Airway epithelial cell (primary cell): ENCODE data around the gene LRRC58. TPM values are rescaled to one million over a fixed set of nuclear protein-coding genes. Genes with fewer than 3 reads are reported as not detected.

Experiments used
- total RNA-seq: library from RNA; depleted of rRNA; stranded (reverse); fragments of >200 nt; gene quantifications from 2 replicates; pipeline ENCODE4 v1.2.3, GENCODE V29; 2015

The LRRC58 gene
- total RNA-seq, result 22.5 and 22.9 TPM in 2 replicates

DNA sequence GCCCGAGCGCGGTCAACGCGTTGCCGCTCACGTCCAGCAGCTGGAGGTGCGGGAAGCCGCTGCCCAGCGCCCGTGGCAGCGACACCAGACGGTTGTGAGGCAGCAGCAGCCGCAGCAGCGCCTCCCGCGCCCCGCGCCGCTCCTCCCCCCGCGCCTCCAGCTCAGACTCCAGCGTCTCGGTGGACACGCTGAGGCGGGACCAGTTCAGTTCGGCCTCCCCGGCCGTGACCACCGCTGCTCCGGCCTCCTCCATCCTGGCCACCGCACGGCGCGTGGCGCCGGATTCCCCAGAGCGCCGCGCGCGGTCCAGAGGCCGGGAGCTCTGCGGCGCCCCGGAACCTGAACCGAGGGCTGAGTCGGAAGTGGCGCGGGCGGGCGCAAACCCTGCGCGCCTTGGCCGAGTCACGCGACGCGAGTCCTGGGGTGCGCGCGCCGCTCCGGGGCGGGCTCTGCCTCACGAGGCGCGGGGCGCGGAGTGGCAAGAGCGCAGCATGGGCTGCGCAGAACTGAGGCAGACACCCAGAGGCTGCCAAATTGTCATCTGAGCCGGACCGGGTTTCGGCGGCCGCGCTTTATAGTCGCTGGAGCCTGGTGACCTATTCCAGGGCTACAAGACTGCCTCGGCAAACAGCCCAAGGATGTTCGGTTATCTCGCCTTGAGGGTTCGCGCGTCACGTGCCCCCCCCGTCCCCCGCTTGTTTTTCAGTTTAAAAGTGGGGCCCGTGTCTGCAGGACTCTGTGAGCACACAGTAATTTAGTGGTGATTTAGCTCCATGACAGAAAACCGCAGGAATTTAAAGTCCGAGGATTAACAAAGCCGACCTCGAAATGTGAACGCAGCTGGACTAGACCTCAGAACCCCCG lies at the start of gene LRRC58:
TSS of gene LRRC58 (minus strand) at position 364 of the 864 bp plus-strand sequence. CDS start at position 253, 111 bp downstream.

GRCh38 chr3:120284747-120285507 lies 64.2 kb downstream of the LRRC58 start, which contains the start of gene GPR156:
GPR156 (minus strand) TSS chr3:120285222; CDS start chr3:120244098, 41,124 bp downstream.

Other genes starting within 250 kb of the LRRC58 start
- gene GPR156, start 64.1 kb downstream of the LRRC58 start, total RNA-seq, result 0.09 and 0.14 TPM in 2 replicates
- 69.8 and 103 TPM in 2 replicates for gene FSTL1, start 101.6 kb upstream of the LRRC58 start, total RNA-seq
- 152 and 271 TPM in 2 replicates for gene NDUFB4, start 247.0 kb upstream of the LRRC58 start, total RNA-seq